GM13977 (cell line): ENCODE results near the gene DAPK1.

Experiments used
- DNase-seq: peaks from one replicate; pipeline ENCODE4 v3.0.0; 2012; ENCODE audit warnings: low spot score
- CTCF ChIP-seq: IDR thresholded peaks from 2 replicates; pipeline ENCODE4 v1.5.1; 2012; ENCODE audit warnings: mild to moderate bottlenecking, control low read depth; ENCODE audit not compliant: insufficient read depth; ENCODE audit errors: extremely low read depth, missing control alignments
- in situ Hi-C: fragments of 300-500 bp; cut with MboI; formaldehyde crosslinking; loops from one replicate; pipeline ENCODE4 v1.12.0; 2022; ENCODE audit warnings: low sequenced_read_pairs, low pct_unique_long_range_greater_than_20kb, mixed read lengths, inconsistent platforms; ENCODE audit not compliant: unreplicated experiment

Gene DAPK1

GRCh38 chr9:87683751-87684626 lies 186.3 kb downstream of the DAPK1 start:
- in situ Hi-C loops: no loop called here
- TF ChIP-seq CTCF: no peak
- no peak for DNase-seq

- TF ChIP-seq CTCF: no peak
- DNase-seq: no peak
- in situ Hi-C loops: no loop called here
Measured at GRCh38 chr9:87684627-87685219, 187.1 kb downstream of the DAPK1 start.

GRCh38 chr9:87685441-87685840 lies 187.8 kb downstream of the DAPK1 start:
- no peak for DNase-seq
- in situ Hi-C loops: no loop called here
- TF ChIP-seq CTCF: no peak

GRCh38 chr9:87685871-87686519 lies 188.3 kb downstream of the DAPK1 start:
- in situ Hi-C loops: no loop called here
- TF ChIP-seq CTCF: no peak
- no peak for DNase-seq

- no peak for TF ChIP-seq CTCF
- in situ Hi-C loops: no loop called here
- DNase-seq: no peak
Measured at GRCh38 chr9:87686520-87687090, 188.9 kb downstream of the DAPK1 start.

- in situ Hi-C loops: no loop called here
Measured at GRCh38 chr9:87687207-87687606, 189.5 kb downstream of the DAPK1 start.

More at GRCh38 chr9:87687207-87687606, 189.5 kb downstream of the DAPK1 start:
- DNase-seq: no peak
- TF ChIP-seq CTCF: no peak
